Activated CD8-positive, alpha-beta T cell treated with anti-CD3 and anti-CD28 coated beads, Interleukin-2, amount 10 ng/mL, durations not matched to agents 7 days and 5 days (primary cell): ENCODE measurements around the gene NEXMIF. TPM values are rescaled to one million over a fixed set of nuclear protein-coding genes. Genes with fewer than 3 reads are reported as not detected.
"Not testable (repeated sequence)": the region's sequence is repeated elsewhere in the genome, so short reads cannot be mapped to it uniquely, and the experiment has no call there.

ENCODE experiments used
- ATAC-seq: fragments of 150-1000 bp; cut with Tn5 transposase; one replicate; pipeline ENCODE4 v1.10.0; 2021; ENCODE audit warnings: moderate library complexity
- CTCF ChIA-PET: fragments of 350-600 bp; sonication (Branson Sonifier 250); formaldehyde crosslinking; loops from one replicate; lab custom pipeline; 2021; ENCODE audit warnings: antibody characterized with exemption; lab: Charles Lee
- POLR2A ChIA-PET: fragments of 350-600 bp; sonication (Branson Sonifier 250); formaldehyde crosslinking; loops from one replicate; lab custom pipeline; 2021; ENCODE audit warnings: antibody characterized with exemption; lab: Charles Lee
- DNase-seq: peaks from one replicate; pipeline ENCODE4 v3.0.0-alpha.2; 2020
- H3K27ac Mint-ChIP-seq: one replicate; pipeline ENCODE4 v1.8.0; 2021; ENCODE audit warnings: mild to moderate bottlenecking, mixed read lengths
- H3K27me3 Mint-ChIP-seq: one replicate; pipeline ENCODE4 v1.8.0; 2021; ENCODE audit warnings: low read depth, mixed read lengths
- H3K36me3 Mint-ChIP-seq: one replicate; pipeline ENCODE4 v1.8.0; 2021; ENCODE audit warnings: low read depth, mixed read lengths
- H3K4me1 Mint-ChIP-seq: one replicate; pipeline ENCODE4 v1.8.0; 2021; ENCODE audit warnings: low read depth, mixed read lengths
- H3K4me3 Mint-ChIP-seq: one replicate; pipeline ENCODE4 v1.8.0; 2021; ENCODE audit warnings: mild to moderate bottlenecking, mixed read lengths
- H3K9me3 Mint-ChIP-seq: one replicate; pipeline ENCODE4 v1.8.0; 2022; ENCODE audit warnings: mixed read lengths; ENCODE audit not compliant: insufficient read depth
- total RNA-seq, 2 experiments: library from RNA; stranded (reverse); gene quantifications; one replicate each; pipeline ENCODE4 v1.2.3, GENCODE V29; 2021

Gene NEXMIF
- under 1 TPM; 0.55 to 0.86 TPM for total RNA-seq

DNA sequence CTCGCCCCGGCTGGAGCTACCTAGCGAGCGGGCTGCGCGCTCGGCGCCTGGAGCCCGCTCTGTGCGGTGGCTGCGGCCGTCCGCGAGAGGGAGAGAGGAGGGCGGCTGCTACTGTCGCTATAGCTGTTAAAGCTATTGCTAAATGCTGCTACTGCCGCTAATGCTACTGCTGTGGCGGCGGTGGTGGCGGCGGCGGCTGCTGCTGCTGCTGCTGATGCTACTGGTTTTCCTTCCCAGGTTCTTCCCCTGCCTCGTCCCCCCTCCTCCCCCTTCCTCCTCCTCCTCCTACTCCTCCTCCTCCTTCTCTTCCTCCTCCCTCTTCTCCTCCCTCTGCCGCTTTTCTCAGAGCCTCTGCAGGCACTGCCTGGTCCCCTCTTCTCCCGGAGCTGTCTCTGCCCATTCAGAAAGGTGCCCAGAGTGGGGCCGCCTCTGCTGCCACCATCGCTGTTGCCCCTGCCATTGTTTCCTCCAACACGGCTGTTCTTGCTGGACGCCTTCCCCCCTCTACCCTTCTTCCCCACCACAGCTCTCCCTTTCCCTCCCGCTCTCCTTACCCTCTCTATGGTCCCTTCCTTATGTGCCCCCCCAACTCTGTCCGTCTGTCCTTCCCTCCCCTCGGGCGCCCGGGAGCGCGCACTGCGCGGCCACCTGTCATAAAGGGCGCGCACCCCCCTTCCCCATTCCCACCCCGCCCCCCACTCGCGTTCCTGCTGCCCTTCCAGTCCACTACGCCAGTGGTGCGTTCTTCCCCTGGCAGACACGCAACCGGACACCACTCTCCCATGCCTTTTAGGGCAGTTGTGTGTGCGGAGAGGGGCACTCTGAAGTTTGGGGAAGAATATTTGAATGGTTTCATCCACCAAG, at the start of gene NEXMIF:
NEXMIF (minus strand) TSS at position 228 of the 864 bp plus-strand sequence.
- POLR2A ChIA-PET = interaction anchor here (0.9 kb wide), 1 partner anchor 348 kb away, joined by 3 read pairs; the partner anchor contains the start of gene UPRT
- Mint-ChIP-seq H3K27me3 (peaks cover 18% of the 10 kb centered on the region), H3K4me3 (peak within 1 kb of the TSS; percentile 82), H3K4me1 (peaks cover 12% of the 10 kb centered on the region), H3K27ac (peak within 1 kb of the TSS; percentile 86), H3K36me3 (no peaks in the 10 kb centered on the region), H3K9me3 (no peaks in the 10 kb centered on the region)
- CTCF ChIA-PET = no interaction called here
- ATAC-seq (peak; percentile 83), DNase-seq (peak; percentile 48)

DNA sequence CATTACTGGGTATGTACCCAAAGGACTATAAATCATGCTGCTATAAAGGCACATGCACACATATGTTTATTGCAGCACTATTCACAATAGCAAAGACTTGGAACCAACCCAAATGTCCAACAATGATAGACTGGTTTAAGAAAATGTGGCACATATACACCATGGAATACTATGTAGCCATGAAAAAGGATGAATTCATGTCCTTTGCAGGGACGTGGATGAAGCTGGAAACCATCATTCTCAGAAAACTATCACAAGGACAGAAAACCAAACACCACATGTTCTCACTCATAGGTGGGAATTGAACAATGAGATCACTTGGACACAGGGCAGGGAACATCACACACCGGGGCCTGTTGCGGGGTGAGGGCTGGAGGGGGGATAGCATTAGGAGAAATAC, 36.7 kb upstream of the NEXMIF start:
- H3K27me3 Mint-ChIP-seq, H3K27ac Mint-ChIP-seq, H3K9me3 Mint-ChIP-seq, H3K4me1 Mint-ChIP-seq, CTCF ChIA-PET, H3K36me3 Mint-ChIP-seq, ATAC-seq, POLR2A ChIA-PET, H3K4me3 Mint-ChIP-seq, DNase-seq: not testable (repeated sequence)

GRCh38 chrX:74949717-74950116, 24.5 kb upstream of the NEXMIF start:
- H3K9me3 Mint-ChIP-seq = no peaks in the 10 kb centered on the region
- H3K4me1 Mint-ChIP-seq = no peaks in the 10 kb centered on the region
- H3K4me3 Mint-ChIP-seq = no peak overlapping the region
- DNase-seq (no peak), ATAC-seq (no peak)
- no peak overlapping the region for H3K27ac Mint-ChIP-seq
- no peaks in the 10 kb centered on the region for H3K27me3 Mint-ChIP-seq
- POLR2A ChIA-PET = no interaction called here
- no peaks in the 10 kb centered on the region for H3K36me3 Mint-ChIP-seq
- CTCF ChIA-PET = no interaction called here

- Mint-ChIP-seq H3K36me3 (peaks cover 6% of the 10 kb centered on the region), H3K9me3 (peaks cover 12% of the 10 kb centered on the region), H3K4me1 (peaks cover 12% of the 10 kb centered on the region), H3K27ac (peak overlapping the region; percentile 54), H3K4me3 (no peak overlapping the region), H3K27me3 (no peaks in the 10 kb centered on the region)
- DNase-seq (no peak), ATAC-seq (no peak)
- POLR2A ChIA-PET = no interaction called here
- CTCF ChIA-PET = no interaction called here
Observed at GRCh38 chrX:74940414-74940813, 15.2 kb upstream of the NEXMIF start.

DNA sequence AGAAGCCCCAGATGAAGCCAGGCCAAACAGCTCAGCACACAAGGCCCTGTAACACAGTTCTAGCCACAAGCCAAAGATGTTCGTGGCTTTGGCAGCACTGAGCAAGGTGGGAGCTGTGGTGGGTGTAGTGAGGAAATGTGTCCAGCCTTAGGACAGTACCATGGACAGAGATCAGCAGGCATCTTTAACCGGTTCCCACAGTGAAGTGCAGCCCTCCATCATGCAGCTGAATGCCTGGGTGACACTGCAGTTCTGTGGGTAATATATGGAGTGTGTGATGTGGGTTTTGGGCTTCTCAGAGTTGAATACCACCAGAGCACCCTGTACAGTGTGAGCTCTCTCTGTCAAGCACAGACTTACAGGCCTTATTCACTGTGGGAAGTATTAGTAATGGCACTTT, 6.0 kb upstream of the NEXMIF start:
- ChIA-PET CTCF (no interaction called here), POLR2A (no interaction called here)
- Mint-ChIP-seq H3K4me3 (no peak overlapping the region), H3K27me3 (peaks cover 7% of the 10 kb centered on the region), H3K9me3 (no peaks in the 10 kb centered on the region), H3K36me3 (no peaks in the 10 kb centered on the region), H3K27ac (no peak overlapping the region), H3K4me1 (no peaks in the 10 kb centered on the region)
- no peak for ATAC-seq
- peak; percentile 22 for DNase-seq

DNA sequence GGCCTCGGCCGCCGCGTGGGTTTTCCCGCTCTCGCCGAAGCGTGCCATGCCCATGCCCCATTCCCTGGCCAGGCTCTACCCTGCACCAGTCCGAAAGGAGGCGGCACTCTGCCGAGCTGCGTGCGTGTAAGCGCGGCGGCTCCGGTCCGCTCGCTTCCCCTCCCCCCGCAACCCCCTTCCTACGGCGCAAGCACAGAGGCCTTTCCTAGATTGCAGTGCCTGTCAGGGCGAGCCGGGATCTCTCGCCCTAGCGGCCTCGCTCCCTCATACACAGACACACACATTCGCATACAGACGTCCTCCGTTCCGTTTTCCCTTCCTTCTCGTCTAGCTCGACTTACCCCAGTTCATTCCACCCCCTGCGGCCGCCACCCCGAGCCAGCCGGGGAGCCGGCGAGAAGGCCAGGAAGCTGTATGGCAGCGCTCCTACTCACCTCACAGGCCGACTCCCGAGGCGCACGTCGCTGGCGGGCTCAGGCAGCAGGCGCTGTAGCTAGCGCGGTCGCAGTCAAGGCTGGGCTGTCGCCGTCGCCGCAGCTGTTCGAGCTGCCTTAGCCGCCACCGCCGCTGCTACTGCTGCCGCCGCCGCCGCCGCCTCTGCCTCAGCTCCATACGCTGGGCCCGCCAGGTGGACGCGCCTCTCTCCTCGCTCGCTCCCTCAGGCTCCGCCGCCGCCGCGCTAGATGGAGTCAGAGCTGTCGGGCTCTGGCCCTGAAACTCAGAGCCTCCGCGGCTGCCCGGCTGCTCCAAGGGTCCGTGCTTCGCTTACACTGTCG, 615 bp downstream of the NEXMIF start:
- peaks cover 18% of the 10 kb centered on the region for H3K27me3 Mint-ChIP-seq
- ATAC-seq = peak; percentile 83
- peak overlapping the region; percentile 82 for H3K4me3 Mint-ChIP-seq
- no peaks in the 10 kb centered on the region for H3K9me3 Mint-ChIP-seq
- H3K4me1 Mint-ChIP-seq = peaks cover 12% of the 10 kb centered on the region
- peak overlapping the region; percentile 86 for H3K27ac Mint-ChIP-seq
- DNase-seq = peak; percentile 39
- ChIA-PET POLR2A (interaction anchor here (0.9 kb wide), 1 partner anchor 349 kb away, joined by 3 read pairs; the partner anchor contains the start of gene UPRT), CTCF (no interaction called here)
- H3K36me3 Mint-ChIP-seq = no peaks in the 10 kb centered on the region

GRCh38 chrX:74923942-74924448, 1.3 kb downstream of the NEXMIF start:
- ChIA-PET CTCF (no interaction called here), POLR2A (no interaction called here)
- ATAC-seq (no peak), DNase-seq (peak; percentile 21)
- H3K27ac Mint-ChIP-seq = peak overlapping the region; percentile 60
- H3K36me3 Mint-ChIP-seq = no peaks in the 10 kb centered on the region
- peaks cover 18% of the 10 kb centered on the region for H3K27me3 Mint-ChIP-seq
- no peaks in the 10 kb centered on the region for H3K9me3 Mint-ChIP-seq
- peaks cover 12% of the 10 kb centered on the region for H3K4me1 Mint-ChIP-seq
- H3K4me3 Mint-ChIP-seq = peak overlapping the region; percentile 82

GRCh38 chrX:74922922-74923543, 2.2 kb downstream of the NEXMIF start:
- Mint-ChIP-seq H3K36me3 (no peaks in the 10 kb centered on the region), H3K27ac (no peak overlapping the region), H3K4me1 (peaks cover 12% of the 10 kb centered on the region), H3K27me3 (peaks cover 18% of the 10 kb centered on the region), H3K4me3 (peak overlapping the region; percentile 82), H3K9me3 (no peaks in the 10 kb centered on the region)
- CTCF ChIA-PET = no interaction called here
- no peak for ATAC-seq
- DNase-seq = no peak
- POLR2A ChIA-PET = no interaction called here

GRCh38 chrX:74911494-74911893, 13.8 kb downstream of the NEXMIF start:
- Mint-ChIP-seq H3K4me3 (no peak overlapping the region), H3K27ac (no peak overlapping the region), H3K4me1 (no peaks in the 10 kb centered on the region), H3K36me3 (no peaks in the 10 kb centered on the region), H3K9me3 (no peaks in the 10 kb centered on the region), H3K27me3 (no peaks in the 10 kb centered on the region)
- ChIA-PET CTCF (no interaction called here), POLR2A (no interaction called here)
- DNase-seq (no peak), ATAC-seq (no peak)

- POLR2A ChIA-PET = no interaction called here
- CTCF ChIA-PET = no interaction called here
- no peaks in the 10 kb centered on the region for H3K9me3 Mint-ChIP-seq
- no peak for DNase-seq
- H3K27ac Mint-ChIP-seq = no peak overlapping the region
- no peaks in the 10 kb centered on the region for H3K4me1 Mint-ChIP-seq
- H3K36me3 Mint-ChIP-seq = no peaks in the 10 kb centered on the region
- no peak for ATAC-seq
- no peak overlapping the region for H3K4me3 Mint-ChIP-seq
- no peaks in the 10 kb centered on the region for H3K27me3 Mint-ChIP-seq
Observed at GRCh38 chrX:74906417-74906816, 18.8 kb downstream of the NEXMIF start.

DNA sequence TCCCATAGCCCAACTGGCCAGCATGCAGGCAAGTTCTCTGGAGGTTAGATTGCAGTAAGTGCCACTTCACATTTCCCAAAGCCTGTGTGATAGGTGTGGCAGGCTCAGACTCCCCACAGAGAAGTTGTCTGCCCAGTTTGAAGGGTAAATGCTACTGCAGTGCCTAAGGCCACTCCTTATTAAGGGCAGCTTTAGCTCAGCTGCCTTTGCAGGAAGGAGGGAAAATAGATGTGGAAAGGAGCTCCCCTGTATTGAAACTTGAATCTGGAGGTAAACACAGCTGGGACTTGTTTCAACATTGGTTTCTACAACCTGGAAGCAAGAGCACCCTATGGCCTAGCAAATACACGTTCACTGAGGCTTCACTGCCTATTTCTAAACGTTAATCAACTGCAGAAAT, 22.4 kb downstream of the NEXMIF start:
- Mint-ChIP-seq H3K9me3 (no peaks in the 10 kb centered on the region), H3K4me1 (no peaks in the 10 kb centered on the region), H3K36me3 (no peaks in the 10 kb centered on the region), H3K27ac (no peak overlapping the region), H3K4me3 (no peak overlapping the region), H3K27me3 (no peaks in the 10 kb centered on the region)
- ATAC-seq (no peak), DNase-seq (no peak)
- ChIA-PET CTCF (no interaction called here), POLR2A (no interaction called here)
